Thoracic aorta (tissue), 2 donors: Measurements from ENCODE around the gene MRPS10. TPM values are rescaled to one million over a fixed set of nuclear protein-coding genes. Genes with fewer than 3 reads are reported as not detected.
"Not testable (repeated sequence)": the region's sequence is repeated elsewhere in the genome, so short reads cannot be mapped to it uniquely, and the experiment has no call there.

Experiments
- ATAC-seq: fragments of 150-250 bp; one replicate; pipeline ENCODE4 v1.8.0; 2017; ENCODE audit warnings: low read depth; ENCODE audit not compliant: insufficient number of reproducible peaks, low FRiP score
- DNase-seq: peaks from one replicate; pipeline ENCODE4 v3.0.0-alpha.2; 2020; ENCODE audit warnings: low spot score
- H3K27ac ChIP-seq, 2 donors: fragments of 200-600 bp; sonication (generic); 1 replicate in 1 of 2; 2 replicates in 1 of 2; pipeline ENCODE4 v1.5.1; 2016; ENCODE audit warnings: mild to moderate bottlenecking in 2 of 2, moderate library complexity in 2 of 2
- H3K27me3 ChIP-seq: fragments of 200-600 bp; sonication (generic); replicated peaks from 2 replicates; pipeline ENCODE4 v1.6.0; 2016; ENCODE audit warnings: mild to moderate bottlenecking; ENCODE audit not compliant: insufficient read depth
- H3K36me3 ChIP-seq: fragments of 200-600 bp; sonication (generic); one replicate; pipeline ENCODE4 v1.5.1; 2016
- H3K4me1 ChIP-seq, 2 donors: fragments of 200-600 bp; sonication (generic); 1 replicate in 1 of 2; 2 replicates in 1 of 2; pipeline versions ENCODE4 v1.5.1 to v1.6.0; 2016; ENCODE audit warnings: low read depth in 2 of 2, mild to moderate bottlenecking in 1 of 2; ENCODE audit not compliant: control insufficient read depth in 1 of 2
- H3K4me3 ChIP-seq: fragments of 200-600 bp; sonication (generic); 2 replicates; pipeline ENCODE4 v1.5.1; 2016; ENCODE audit warnings: mild to moderate bottlenecking
- H3K9me3 ChIP-seq: fragments of 200-600 bp; sonication (generic); 2 replicates; pipeline ENCODE4 v1.5.1; 2016
- CTCF ChIP-seq: fragments of 200-600 bp; sonication (generic); IDR thresholded peaks from one replicate; pipeline ENCODE4 v1.5.1; 2019; ENCODE audit warnings: antibody characterized with exemption
- total RNA-seq, 2 donors: library from RNA; depleted of rRNA; stranded (reverse); fragments of >200 nt; gene quantifications; one replicate each; pipeline versions ENCODE4 v1.1.0 to v1.2.3, GENCODE V29; 2016

The MRPS10 gene
- total RNA-seq, 2 donors from 2014 or later, result 23.0 to 30.0 TPM

DNA sequence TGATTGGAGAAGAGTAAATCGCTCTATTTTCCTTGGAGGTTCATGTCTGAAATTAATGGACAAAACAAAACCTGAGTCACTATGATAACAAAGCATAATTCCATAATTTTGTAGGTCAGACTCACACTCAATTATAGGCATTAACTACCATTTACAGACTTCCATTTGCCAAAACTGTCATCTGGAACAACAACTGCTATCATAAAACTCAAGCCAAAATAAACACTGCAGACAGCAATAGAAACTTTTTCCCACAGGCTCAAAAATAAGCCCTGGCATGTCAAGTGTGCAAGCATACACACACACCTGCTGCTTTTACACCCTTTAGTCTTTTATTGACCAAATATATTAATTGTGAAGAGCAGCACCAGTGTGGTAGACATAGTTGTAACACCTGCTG, 7.1 kb downstream of the MRPS10 start:
- H3K27me3 ChIP-seq, result no peaks in the 10 kb centered on the region
- DNase-seq, result no peak
- no peaks in the 10 kb centered on the region for H3K4me1 ChIP-seq
- H3K9me3 ChIP-seq, result no peaks in the 10 kb centered on the region
- TF ChIP-seq CTCF, result no peak
- no peak overlapping the region for H3K4me3 ChIP-seq
- H3K27ac ChIP-seq, result no peak overlapping the region
- peaks cover 37% of the 10 kb centered on the region for H3K36me3 ChIP-seq
- ATAC-seq, result no peak

GRCh38 chr6:42207559-42207958, 10.1 kb downstream of the MRPS10 start:
- not testable (repeated sequence) for H3K27ac ChIP-seq, H3K4me3 ChIP-seq, ATAC-seq, H3K27me3 ChIP-seq, DNase-seq, H3K9me3 ChIP-seq, H3K4me1 ChIP-seq
- peaks cover 38% of the 10 kb centered on the region for H3K36me3 ChIP-seq

DNA sequence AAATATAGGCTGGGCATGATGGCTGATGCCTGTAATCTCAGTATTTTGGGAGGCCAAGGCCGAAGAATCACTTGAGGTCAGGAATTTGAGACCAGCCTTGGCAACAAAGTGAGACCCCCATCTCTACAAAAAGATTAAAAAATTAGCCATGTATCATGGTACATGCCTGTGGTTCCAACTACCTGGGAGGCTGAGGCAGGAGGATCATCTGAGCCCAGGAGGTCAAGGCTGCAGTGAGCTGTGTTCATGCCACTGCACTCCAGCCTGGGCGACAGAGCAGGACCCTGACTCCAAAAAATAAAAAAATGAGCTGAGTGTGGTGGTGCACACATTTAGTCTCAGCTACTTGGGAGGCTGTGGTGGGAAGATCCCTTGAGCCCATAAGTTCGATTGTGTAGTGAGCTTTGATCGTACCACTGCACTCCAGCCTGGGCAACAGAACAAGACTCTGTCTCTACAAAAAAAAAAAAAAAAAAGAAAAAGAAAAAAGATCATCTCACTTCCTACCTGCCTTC, 12.8 kb downstream of the MRPS10 start:
- no peak for ATAC-seq

GRCh38 chr6:42203183-42203582, 14.5 kb downstream of the MRPS10 start:
- no peak for TF ChIP-seq CTCF
- H3K4me1 ChIP-seq, result peaks cover 0 to 7% of the 10 kb centered on the region in 2 donors
- no peak overlapping the region for H3K27ac ChIP-seq
- H3K4me3 ChIP-seq, result no peak overlapping the region
- no peak for DNase-seq
- H3K9me3 ChIP-seq, result no peaks in the 10 kb centered on the region
- H3K36me3 ChIP-seq, result peaks cover 9% of the 10 kb centered on the region
- ATAC-seq, result no peak
- no peaks in the 10 kb centered on the region for H3K27me3 ChIP-seq

More for the DNA sequence above, 12.8 kb downstream of the MRPS10 start:
- Histone ChIP-seq H3K27me3 (no peaks in the 10 kb centered on the region), H3K4me1 (peaks cover 0 to 7% of the 10 kb centered on the region in 2 donors), H3K4me3 (no peak overlapping the region), H3K9me3 (no peaks in the 10 kb centered on the region), H3K27ac (no peak overlapping the region), H3K36me3 (peaks cover 24% of the 10 kb centered on the region)
- no peak for TF ChIP-seq CTCF
- no peak for DNase-seq

GRCh38 chr6:42202131-42202915, 15.3 kb downstream of the MRPS10 start:
- DNase-seq, H3K9me3 ChIP-seq, H3K36me3 ChIP-seq, H3K27ac ChIP-seq, H3K27me3 ChIP-seq, ATAC-seq, H3K4me1 ChIP-seq, H3K4me3 ChIP-seq: not testable (repeated sequence)

DNA sequence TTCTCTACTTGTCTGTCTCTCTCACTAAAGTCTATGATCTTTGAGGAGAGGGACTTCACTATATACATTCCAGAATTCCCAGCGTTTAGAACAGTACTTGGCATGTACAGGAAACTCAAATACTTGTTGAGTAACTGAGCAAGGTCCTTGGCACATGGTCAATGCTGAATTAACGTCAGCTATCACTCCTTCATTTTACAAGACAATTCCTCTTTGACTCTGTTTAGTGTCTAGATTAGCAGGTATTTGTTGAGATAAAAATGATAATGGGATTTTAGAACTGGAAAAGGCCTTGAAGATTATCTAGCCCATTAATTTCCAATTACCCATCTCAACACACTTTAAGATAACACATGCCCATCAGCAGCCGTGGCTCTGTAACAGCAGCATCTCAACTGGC, 16.3 kb downstream of the MRPS10 start:
- Histone ChIP-seq H3K4me1 (peaks cover 0 to 7% of the 10 kb centered on the region in 2 donors), H3K9me3 (no peaks in the 10 kb centered on the region), H3K36me3 (peaks cover 6% of the 10 kb centered on the region), H3K27ac (no peak overlapping the region), H3K27me3 (no peaks in the 10 kb centered on the region), H3K4me3 (no peak overlapping the region)
- no peak for DNase-seq
- no peak for ATAC-seq
- no peak for TF ChIP-seq CTCF
